ENCODE measurements around the gene GRIP1. TPM values are rescaled to one million over a fixed set of nuclear protein-coding genes. Genes with fewer than 3 reads are reported as not detected.

GRIP1 gene
- total RNA-seq, 1 experiment from 2014 or later = 1.5 TPM

- DNase-seq (ENCODE audit: low read depth) = no peak
Measured at GRCh38 chr12:66603981-66604479, 74.8 kb downstream of the GRIP1 start.

- no peak for DNase-seq (ENCODE audit: low read depth)
Measured at GRCh38 chr12:66603461-66603860, 75.4 kb downstream of the GRIP1 start.

- no peak for DNase-seq (ENCODE audit: low read depth)
Measured at GRCh38 chr12:66602483-66603143, 76.3 kb downstream of the GRIP1 start.

GRCh38 chr12:66600903-66601302 is 78.0 kb downstream of the GRIP1 start:
- no peak for DNase-seq (ENCODE audit: low read depth)

GRCh38 chr12:66599816-66600215 is 79.1 kb downstream of the GRIP1 start:
- DNase-seq (ENCODE audit: low read depth) = no peak

- no peak for DNase-seq (ENCODE audit: low read depth)
Measured at GRCh38 chr12:66598608-66599007, 80.3 kb downstream of the GRIP1 start.

- DNase-seq (ENCODE audit: low read depth) = no peak
Measured at GRCh38 chr12:66598079-66598478, 80.8 kb downstream of the GRIP1 start.

GRCh38 chr12:66596199-66596598 is 82.7 kb downstream of the GRIP1 start:
- DNase-seq (ENCODE audit: low read depth) = peak; percentile 64

- DNase-seq (ENCODE audit: low read depth) = peak; percentile 15
Measured at GRCh38 chr12:66594688-66595087, 84.2 kb downstream of the GRIP1 start.

- no peak for DNase-seq (ENCODE audit: low read depth)
Measured at GRCh38 chr12:66590275-66590985, 88.4 kb downstream of the GRIP1 start.

GRCh38 chr12:66589095-66589494 is 89.8 kb downstream of the GRIP1 start:
- DNase-seq (ENCODE audit: low read depth) = no peak

GRCh38 chr12:66587912-66588311 is 91.0 kb downstream of the GRIP1 start:
- peak; percentile 70 for DNase-seq (ENCODE audit: low read depth)

- peak; percentile 79 for DNase-seq (ENCODE audit: low read depth)
Measured at GRCh38 chr12:66584673-66585072, 94.2 kb downstream of the GRIP1 start.

- DNase-seq (ENCODE audit: low read depth) = no peak
Measured at GRCh38 chr12:66573605-66574004, 105.3 kb downstream of the GRIP1 start.

GRCh38 chr12:66572845-66573244 is 106.0 kb downstream of the GRIP1 start:
- no peak for DNase-seq (ENCODE audit: low read depth)

- no peak for DNase-seq (ENCODE audit: low read depth)
Measured at GRCh38 chr12:66571361-66571915, 107.4 kb downstream of the GRIP1 start.

- DNase-seq (ENCODE audit: low read depth) = no peak
Measured at GRCh38 chr12:66563220-66563619, 115.7 kb downstream of the GRIP1 start.

- DNase-seq (ENCODE audit: low read depth) = peak; percentile 64
Measured at GRCh38 chr12:66555113-66555512, 123.8 kb downstream of the GRIP1 start.

- peak; percentile 30 for DNase-seq (ENCODE audit: low read depth)
Measured at GRCh38 chr12:66552716-66553115, 126.2 kb downstream of the GRIP1 start.

GRCh38 chr12:66550626-66551025 is 128.2 kb downstream of the GRIP1 start:
- DNase-seq (ENCODE audit: low read depth) = peak; percentile 55

GRCh38 chr12:66549050-66549389 is 129.9 kb downstream of the GRIP1 start:
- no peak for DNase-seq (ENCODE audit: low read depth)

GRCh38 chr12:66548338-66549049 is 130.4 kb downstream of the GRIP1 start:
- DNase-seq (ENCODE audit: low read depth) = no peak
